Endothelial cell of umbilical vein (primary cell): ENCODE measurements around the gene OR52K1. TPM values are rescaled to one million over a fixed set of nuclear protein-coding genes. Genes with fewer than 3 reads are reported as not detected.

Source experiments
- BruUV-seq: library from RNA; stranded (reverse); fragments of 400-500 nt; replicated peaks from 2 replicates; lab custom pipeline; 2021; lab: Mats Ljungman, UMichigan
- CTCF ChIA-PET: fragments of 300-600, 350-600 bp; sonication (Branson Sonifier 250); formaldehyde crosslinking; loops from one replicate; lab custom pipeline; 2021; ENCODE audit warnings: antibody characterized with exemption, inconsistent platforms; lab: Charles Lee
- POLR2A ChIA-PET: fragments of 300-600, 350-600 bp; sonication (Branson Sonifier 250); formaldehyde crosslinking; loops from one replicate; lab custom pipeline; 2021; ENCODE audit warnings: antibody characterized with exemption, inconsistent platforms; lab: Charles Lee
- DNase-seq: peaks from one replicate; pipeline ENCODE4 v3.0.0-alpha.2; 2011; ENCODE audit warnings: low read depth, low spot score
- FAIRE-seq: peaks from 2 replicates; lab custom pipeline; 2011; peaks lifted over from hg19 to GRCh38; lab: Jason Lieb, UNC
- H2AFZ ChIP-seq: 2 replicates; pipeline ENCODE4 v1.6.0; 2012; ENCODE audit warnings: low read depth, low read length, control low read depth, inconsistent platforms
- H3K27ac ChIP-seq: 2 replicates; pipeline ENCODE4 v1.5.1; 2011; ENCODE audit warnings: low read depth, mild to moderate bottlenecking, control low read depth, low read length, moderate library complexity; ENCODE audit not compliant: insufficient read depth
- H3K27me3 ChIP-seq, 2 experiments: 2 replicates each; pipeline versions ENCODE4 v1.6.0 to v1.6.1; 2011; ENCODE audit warnings: low read length in 2 of 2, mixed read lengths in 1 of 2; ENCODE audit not compliant: control insufficient read depth in 2 of 2, insufficient read depth in 2 of 2
- H3K36me3 ChIP-seq, 2 experiments: 2 replicates in 1 of 2; 3 replicates in 1 of 2; pipeline ENCODE4 v1.5.1; 2011; ENCODE audit warnings: low read length in 2 of 2, mild to moderate bottlenecking in 1 of 2, moderate library complexity in 1 of 2; ENCODE audit not compliant: control insufficient read depth in 2 of 2, insufficient read depth in 2 of 2; ENCODE audit errors: extremely low read depth in 1 of 2
- H3K4me1 ChIP-seq: 3 replicates; pipeline ENCODE4 v1.5.1; 2011; ENCODE audit warnings: mild to moderate bottlenecking, low read length; ENCODE audit not compliant: control insufficient read depth, insufficient read depth; ENCODE audit errors: extremely low read depth
- H3K4me2 ChIP-seq: 2 replicates; pipeline ENCODE4 v1.6.1; 2011; ENCODE audit warnings: low read length, control low read depth, mixed read lengths; ENCODE audit not compliant: insufficient read depth
- H3K4me3 ChIP-seq, 3 experiments: fragments of 200-600 bp in 1 of 3; sonication (generic), shearing (Covaris generic) in 1 of 3; replicated peaks in 1 of 3; 2 replicates each; pipeline ENCODE4 v1.5.1; 2011 to 2016; ENCODE audit warnings: control low read depth in 3 of 3, low read length in 3 of 3, mild to moderate bottlenecking in 2 of 3, inconsistent platforms in 1 of 3, low read depth in 1 of 3, moderate library complexity in 1 of 3; ENCODE audit not compliant: insufficient read depth in 1 of 3
- H3K79me2 ChIP-seq: 2 replicates; pipeline ENCODE4 v1.6.0; 2012; ENCODE audit warnings: low read length, inconsistent platforms; ENCODE audit not compliant: control insufficient read depth, insufficient read depth
- H3K9ac ChIP-seq: replicated peaks from 2 replicates; pipeline ENCODE3; 2011; ENCODE audit warnings: low read length, control low read depth; ENCODE audit not compliant: insufficient read depth; ENCODE audit errors: extremely low read depth
- H3K9me1 ChIP-seq: replicated peaks from 3 replicates; pipeline ENCODE4 v1.6.0; 2011; ENCODE audit warnings: mild to moderate bottlenecking, low read length; ENCODE audit not compliant: control insufficient read depth, insufficient read depth; ENCODE audit errors: extremely low read depth
- H3K9me3 ChIP-seq: replicated peaks from 2 replicates; pipeline ENCODE4 v1.5.1; 2012; ENCODE audit warnings: low read length, inconsistent platforms; ENCODE audit not compliant: control insufficient read depth, insufficient read depth
- H4K20me1 ChIP-seq: replicated peaks from 2 replicates; pipeline ENCODE3; 2011; ENCODE audit warnings: mild to moderate bottlenecking, low read length; ENCODE audit not compliant: control insufficient read depth, insufficient read depth; ENCODE audit errors: extremely low read depth
- EZH2 ChIP-seq: IDR thresholded peaks from 2 replicates; pipeline ENCODE4 v1.6.1; 2012; ENCODE audit warnings: borderline replicate concordance, low read depth, mild to moderate bottlenecking, moderate library complexity, low read length, inconsistent platforms; ENCODE audit not compliant: severe bottlenecking
- FOS ChIP-seq: IDR thresholded peaks from 2 replicates; pipeline ENCODE4 v1.6.1; 2011; ENCODE audit warnings: mild to moderate bottlenecking, low read length, moderate library complexity, borderline replicate concordance; ENCODE audit not compliant: insufficient read depth
- GATA2 ChIP-seq: IDR thresholded peaks from 2 replicates; pipeline ENCODE4 v1.7.0; 2011; ENCODE audit warnings: low read depth, mild to moderate bottlenecking, moderate library complexity, mixed read lengths, low read length; ENCODE audit not compliant: insufficient read length, insufficient read depth
- JUN ChIP-seq: IDR thresholded peaks from 2 replicates; pipeline ENCODE4 v1.6.1; 2011; ENCODE audit warnings: borderline replicate concordance, low read depth; ENCODE audit not compliant: insufficient read length, insufficient read depth
- MYC ChIP-seq: IDR thresholded peaks from one replicate; pipeline ENCODE4 v1.6.1; 2011; ENCODE audit warnings: mild to moderate bottlenecking, low read depth, low read length
- POLR2A ChIP-seq: IDR thresholded peaks from 2 replicates; pipeline ENCODE4 v1.6.1; 2012; ENCODE audit warnings: low read depth, mild to moderate bottlenecking, control low read depth, low read length
- POLR2AphosphoS5 ChIP-seq: IDR thresholded peaks from 2 replicates; pipeline ENCODE4 v1.6.1; 2012; ENCODE audit warnings: low read depth, mild to moderate bottlenecking, control low read depth, low read length, moderate library complexity; ENCODE audit not compliant: insufficient read depth
- dilution Hi-C: fragments of 300-500 bp; cut with MboI; formaldehyde crosslinking; loops from one replicate; pipeline ENCODE4 v1.15.0; 2019; ENCODE audit warnings: low sequenced_read_pairs; ENCODE audit not compliant: extremely low pct_ligation_motif_present
- intact Hi-C: fragments of 100-400 bp; cut with micrococcal nuclease; formaldehyde crosslinking; loops from one replicate; pipeline ENCODE4 v1.10.0; 2022
- polyA plus RNA-seq, 4 experiments: library from polyadenylated mRNA; depleted of rRNA in 3 of 4; stranded (reverse) in 3 of 4; unstranded in 1 of 4; fragments of >200 nt; gene quantifications; 2 replicates each; pipeline versions ENCODE4 v1.2.1 to v1.2.3, GENCODE V29; 2011 to 2012; ENCODE audit warnings: missing spikeins in 1 of 4
- total RNA-seq: library from RNA; stranded (reverse); gene quantifications from 2 replicates; pipeline ENCODE4 v1.2.3, GENCODE V29; 2021
- TF ChIP-seq, protein P1 (sequence below), 2 donors: IDR thresholded peaks; 1 replicate in 1 of 2; 2 replicates in 1 of 2; pipeline ENCODE4 v1.5.1; 2011; ENCODE audit warnings: low read length in 2 of 2, mild to moderate bottlenecking in 2 of 2, moderate library complexity in 2 of 2, control low read depth in 1 of 2, inconsistent platforms in 1 of 2, low read depth in 1 of 2; ENCODE audit not compliant: insufficient read depth in 1 of 2; ENCODE audit errors: extremely low read depth in 1 of 2
- TF ChIP-seq, protein P2 (sequence below): IDR thresholded peaks from 2 replicates; pipeline ENCODE4 v1.6.1; 2011; ENCODE audit not compliant: insufficient read depth, insufficient read length

OR52K1 gene
- total and polyA plus RNA-seq, 2 donors (not counting 3 experiments of a cell fraction or from before 2014, with no cell fraction given): not detected

DNA sequence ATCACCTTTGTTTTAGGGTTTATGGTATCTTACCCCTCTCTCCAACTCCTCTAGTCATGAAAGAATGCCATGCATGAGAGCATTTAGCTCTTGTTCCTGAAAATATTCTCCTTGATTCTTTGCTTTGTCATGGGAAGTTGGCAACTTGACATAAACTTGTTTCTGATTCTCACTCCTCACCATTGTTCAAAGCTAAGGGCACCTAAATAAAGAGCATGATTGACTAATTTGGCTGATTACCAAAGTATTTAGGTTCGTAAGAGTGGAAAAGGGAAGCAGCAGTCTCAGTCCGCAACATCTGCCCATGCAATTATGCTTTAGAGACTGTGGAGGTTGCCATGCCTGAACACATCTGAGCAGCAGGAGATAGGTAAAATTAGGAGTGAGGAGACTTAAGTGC, 26.4 kb downstream of the OR52K1 start:
- Histone ChIP-seq H3K27me3 (no peaks in the 10 kb centered on the region), H3K9me1 (no peaks in the 10 kb centered on the region), H2AFZ (no peak overlapping the region), H4K20me1 (no peaks in the 10 kb centered on the region), H3K9ac (no peak overlapping the region), H3K79me2 (no peaks in the 10 kb centered on the region), H3K4me1 (no peaks in the 10 kb centered on the region), H3K36me3 (no peaks in the 10 kb centered on the region), H3K9me3 (no peaks in the 10 kb centered on the region), H3K27ac (no peak overlapping the region), H3K4me2 (no peak overlapping the region), H3K4me3 (no peak overlapping the region)
- intact Hi-C loops: no loop called here
- dilution Hi-C loops: no loop called here
- CTCF ChIA-PET: interaction anchor here (1.9 kb wide), 1 partner anchor 30 kb away, joined by 4 read pairs; no protein-coding TSS in a partner anchor
- TF ChIP-seq POLR2AphosphoS5 (no peak), FOS (no peak), EZH2 (no peak), GATA2 (no peak), JUN (no peak), POLR2A (no peak), MYC (no peak)
- TF ChIP-seq, protein P1, sequence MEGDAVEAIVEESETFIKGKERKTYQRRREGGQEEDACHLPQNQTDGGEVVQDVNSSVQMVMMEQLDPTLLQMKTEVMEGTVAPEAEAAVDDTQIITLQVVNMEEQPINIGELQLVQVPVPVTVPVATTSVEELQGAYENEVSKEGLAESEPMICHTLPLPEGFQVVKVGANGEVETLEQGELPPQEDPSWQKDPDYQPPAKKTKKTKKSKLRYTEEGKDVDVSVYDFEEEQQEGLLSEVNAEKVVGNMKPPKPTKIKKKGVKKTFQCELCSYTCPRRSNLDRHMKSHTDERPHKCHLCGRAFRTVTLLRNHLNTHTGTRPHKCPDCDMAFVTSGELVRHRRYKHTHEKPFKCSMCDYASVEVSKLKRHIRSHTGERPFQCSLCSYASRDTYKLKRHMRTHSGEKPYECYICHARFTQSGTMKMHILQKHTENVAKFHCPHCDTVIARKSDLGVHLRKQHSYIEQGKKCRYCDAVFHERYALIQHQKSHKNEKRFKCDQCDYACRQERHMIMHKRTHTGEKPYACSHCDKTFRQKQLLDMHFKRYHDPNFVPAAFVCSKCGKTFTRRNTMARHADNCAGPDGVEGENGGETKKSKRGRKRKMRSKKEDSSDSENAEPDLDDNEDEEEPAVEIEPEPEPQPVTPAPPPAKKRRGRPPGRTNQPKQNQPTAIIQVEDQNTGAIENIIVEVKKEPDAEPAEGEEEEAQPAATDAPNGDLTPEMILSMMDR (IDR thresholded peaks at IDR 0.05; ENCODE audit: extremely low read depth in 1 of 2, insufficient read depth in 1 of 2, low read depth in 1 of 2, low read length in 2 of 2): no peak
- TF ChIP-seq, protein P2, sequence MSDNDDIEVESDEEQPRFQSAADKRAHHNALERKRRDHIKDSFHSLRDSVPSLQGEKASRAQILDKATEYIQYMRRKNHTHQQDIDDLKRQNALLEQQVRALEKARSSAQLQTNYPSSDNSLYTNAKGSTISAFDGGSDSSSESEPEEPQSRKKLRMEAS: no peak
- FAIRE-seq: no peak
- no peak for DNase-seq
- no TSS peak for BruUV-seq
- POLR2A ChIA-PET: no interaction called here
